GM21528 (cell line): Measurements from ENCODE around the gene ZNF17.
"Not testable (repeated sequence)": the region's sequence is repeated elsewhere in the genome, so short reads cannot be mapped to it uniquely, and the experiment has no call there.

ENCODE experiments used
- ATAC-seq: cut with Tn5 transposase; IDR thresholded peaks from one replicate; pipeline ENCODE4 v1.9.1; 2021; ENCODE audit warnings: mild to moderate bottlenecking, moderate library complexity; ENCODE audit not compliant: unreplicated experiment, low FRiP score

Gene ZNF17

DNA sequence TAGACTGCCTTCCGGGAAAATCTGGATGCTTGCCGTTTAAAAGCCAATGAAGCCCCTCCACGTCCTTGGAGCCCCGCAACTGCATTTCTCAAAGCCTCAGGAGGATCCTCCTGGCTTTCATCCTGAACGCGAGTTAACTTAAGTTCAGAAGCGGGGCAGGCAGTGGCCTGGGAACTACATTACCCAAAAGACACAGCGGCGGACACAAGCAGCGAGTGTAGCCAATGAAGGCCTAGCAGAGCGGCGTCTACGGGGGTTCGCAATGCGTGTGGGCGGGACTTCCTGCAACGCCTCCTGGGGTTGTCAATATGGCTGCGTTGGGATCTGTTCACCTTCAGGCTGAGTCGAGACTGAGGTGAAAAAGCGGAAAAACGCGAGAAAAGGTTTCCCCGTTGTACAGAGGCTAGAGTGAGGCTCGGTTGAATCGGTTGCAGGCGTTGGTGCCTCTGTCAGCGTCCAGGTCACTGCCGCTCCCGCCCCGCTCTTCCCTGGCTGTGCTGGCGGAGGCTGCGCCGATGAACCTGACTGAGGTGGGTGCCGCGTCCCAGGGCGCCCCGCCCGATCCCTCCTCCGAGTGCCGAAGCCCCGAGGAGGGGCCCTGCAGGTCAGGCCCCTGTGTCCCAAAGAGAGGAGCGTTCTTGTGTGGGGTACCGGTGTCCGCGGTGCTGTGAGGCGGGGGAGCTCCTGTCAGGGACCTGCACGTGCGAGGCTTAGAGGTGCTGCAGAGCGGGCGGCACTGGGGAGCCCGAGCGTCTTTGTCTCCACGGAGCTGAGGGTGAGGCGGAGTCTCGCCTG lies at the start of gene ZNF17:
Gene ZNF17, plus strand, starts transcription at position 285 of the 795 bp plus-strand sequence. CDS start 2,455 bp downstream, outside the sequence.
- peak; percentile 96 for ATAC-seq

DNA sequence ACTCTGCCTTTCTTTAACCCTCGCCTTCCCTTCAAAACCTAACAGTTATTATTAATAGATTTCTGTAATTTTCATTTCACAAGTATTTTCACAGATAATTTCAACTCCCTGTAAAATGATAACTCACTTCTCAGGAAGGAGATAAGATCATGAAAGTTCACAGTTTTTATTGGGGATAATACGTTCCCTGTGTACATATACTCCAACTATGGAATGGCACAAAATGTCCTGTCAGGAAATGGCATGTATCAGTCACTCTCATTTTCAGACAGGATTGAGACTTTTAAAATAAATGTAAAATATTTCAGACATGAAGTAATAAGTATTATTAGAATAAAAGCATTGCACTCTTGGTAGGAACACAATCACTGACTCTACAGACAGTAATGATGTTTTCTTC lies 48.5 kb upstream of the ZNF17 start:
- ATAC-seq = no peak

DNA sequence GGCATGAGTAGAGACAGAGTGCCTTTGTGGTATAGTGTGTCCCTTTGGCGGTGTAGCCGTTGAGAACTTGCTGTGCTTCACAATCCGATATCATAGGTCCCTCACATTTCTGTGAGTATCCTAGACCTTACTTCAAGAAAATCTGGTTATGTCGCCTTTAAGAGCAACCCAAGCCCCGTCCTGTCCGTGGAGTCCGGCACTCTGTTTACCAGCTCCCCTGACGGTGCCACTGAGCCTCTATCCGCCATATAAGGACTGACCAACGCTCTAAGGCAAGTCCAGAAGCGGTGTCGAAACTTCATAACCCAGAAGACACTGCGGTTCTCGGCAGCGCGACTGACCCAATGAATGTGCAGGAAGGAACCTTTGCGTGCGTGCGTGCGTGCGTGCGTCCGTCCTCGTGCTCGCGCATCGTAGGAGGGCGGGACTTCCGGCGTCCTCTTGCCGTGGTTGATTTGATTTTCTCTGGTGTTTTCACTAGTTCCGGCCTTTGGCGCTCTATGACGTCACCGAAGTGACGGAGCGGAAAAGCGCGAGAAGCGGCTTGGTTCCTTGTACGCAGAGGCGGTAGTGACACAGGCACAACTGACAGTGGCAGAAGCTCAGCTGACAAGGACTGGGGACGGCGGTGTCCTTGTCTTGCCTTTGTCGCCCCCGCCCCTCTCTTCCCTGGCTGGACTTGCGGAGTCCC lies 47.8 kb upstream of the ZNF17 start, which contains the start of the genes TRAPPC2B and ZNF547:
Gene TRAPPC2B, plus strand, starts transcription at position 555 of the 691 bp plus-strand sequence. CDS start 1,283 bp downstream, outside the sequence.
Gene ZNF547, plus strand, starts transcription at position 555 of the 691 bp plus-strand sequence. CDS start 5,005 bp downstream, outside the sequence.
- peak; percentile 93 for ATAC-seq

DNA sequence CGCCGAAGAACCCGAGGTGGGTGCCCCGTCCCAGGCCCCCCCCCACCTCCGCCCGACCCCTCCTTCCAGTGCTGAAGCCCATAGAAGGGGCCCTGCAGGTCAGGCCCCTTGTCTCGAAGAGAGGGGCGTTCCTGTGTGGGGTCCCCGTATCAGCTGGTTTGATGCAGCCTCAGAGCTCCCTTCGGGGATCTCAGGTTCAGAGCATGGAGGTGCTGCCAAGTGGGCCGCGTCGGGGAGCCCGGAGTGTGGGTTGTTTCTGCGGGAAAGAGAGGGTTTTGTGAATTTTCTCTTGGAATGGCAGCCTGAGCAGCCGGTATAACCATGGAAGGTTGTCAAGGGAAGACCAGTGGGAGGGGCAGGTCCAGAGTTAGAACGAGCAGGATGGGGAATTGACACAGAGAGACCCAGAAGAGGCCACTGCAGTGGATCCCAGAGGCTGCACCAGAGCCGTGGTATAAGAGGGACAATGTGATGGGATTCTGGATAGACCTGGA lies 47.2 kb upstream of the ZNF17 start:
- no peak for ATAC-seq

DNA sequence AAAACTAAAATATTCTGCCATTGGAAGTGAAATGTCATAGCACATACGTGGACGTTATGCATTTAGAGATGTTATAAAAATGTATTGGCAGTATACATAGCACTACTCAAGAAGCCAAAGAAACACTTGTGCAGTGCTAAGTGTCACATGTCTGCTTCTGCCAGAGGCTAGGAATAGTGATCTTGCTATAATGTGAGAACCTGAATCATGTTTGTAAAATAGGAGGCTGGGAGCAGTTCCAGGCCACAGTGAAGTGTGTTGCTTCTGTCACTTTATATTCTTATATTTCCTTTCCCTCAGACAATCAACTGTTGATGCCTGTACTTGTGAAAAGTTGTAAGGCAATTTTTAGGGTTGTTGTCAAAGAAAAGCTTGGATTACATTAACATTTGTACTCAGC lies 44.2 kb upstream of the ZNF17 start:
- ATAC-seq = no peak

DNA sequence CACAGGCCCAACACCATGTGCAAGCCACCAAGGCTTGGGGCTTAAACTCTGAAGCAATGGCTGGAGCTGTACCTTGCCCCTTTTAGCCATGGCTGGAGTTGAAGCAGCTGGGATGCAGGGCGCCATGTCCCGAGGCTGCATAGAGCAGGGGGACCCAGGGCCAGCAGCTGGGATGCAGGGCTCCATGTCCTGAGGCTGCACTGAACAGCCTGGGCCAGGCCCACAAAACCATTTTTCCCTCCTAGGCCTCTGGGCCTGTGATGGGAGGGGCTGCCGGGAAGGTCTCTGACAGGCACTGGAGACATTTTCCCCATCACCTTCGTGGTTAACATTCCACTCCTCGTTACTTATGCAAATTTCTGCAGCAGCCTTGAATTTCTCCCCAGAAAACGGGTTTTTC lies 36.8 kb upstream of the ZNF17 start:
- ATAC-seq = no peak

DNA sequence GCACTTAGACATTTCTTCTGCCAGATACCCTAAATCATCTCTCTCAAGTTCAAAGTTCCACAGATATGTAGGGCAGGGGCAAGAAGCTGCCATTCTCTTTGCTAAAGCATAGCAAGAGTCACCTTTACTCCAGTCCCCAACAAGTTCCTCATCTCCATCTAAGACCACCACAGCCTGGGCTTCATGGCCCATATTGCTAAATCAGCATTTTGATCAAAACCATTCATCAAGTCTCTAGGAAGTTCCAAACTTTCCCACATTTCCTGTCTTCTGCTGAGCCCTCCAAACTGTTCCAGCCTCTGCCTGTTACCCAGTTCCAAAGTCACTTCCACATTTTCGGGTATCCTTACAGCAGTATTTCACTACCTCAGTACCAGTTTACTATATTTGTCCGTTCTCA lies 36.3 kb upstream of the ZNF17 start:
- ATAC-seq = not testable (repeated sequence)

DNA sequence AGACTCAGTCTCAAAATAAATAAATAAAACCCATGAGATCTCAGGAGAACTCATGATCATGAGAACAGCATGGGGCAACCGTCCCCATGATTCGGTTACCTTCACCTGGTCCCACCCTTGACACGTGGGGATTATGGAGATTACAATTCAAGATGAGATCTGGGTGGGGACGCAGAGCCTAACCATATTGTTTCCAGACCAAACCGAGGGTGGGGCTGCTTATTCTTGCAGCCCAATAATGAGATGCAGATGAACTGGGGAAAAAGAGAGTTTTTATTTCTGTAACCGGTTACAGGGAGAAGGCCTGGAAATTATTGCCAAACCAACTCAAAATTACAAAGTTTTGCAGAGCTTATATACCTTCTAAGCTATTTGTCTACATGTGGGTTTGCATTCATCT lies 34.8 kb upstream of the ZNF17 start:
- ATAC-seq = no peak

DNA sequence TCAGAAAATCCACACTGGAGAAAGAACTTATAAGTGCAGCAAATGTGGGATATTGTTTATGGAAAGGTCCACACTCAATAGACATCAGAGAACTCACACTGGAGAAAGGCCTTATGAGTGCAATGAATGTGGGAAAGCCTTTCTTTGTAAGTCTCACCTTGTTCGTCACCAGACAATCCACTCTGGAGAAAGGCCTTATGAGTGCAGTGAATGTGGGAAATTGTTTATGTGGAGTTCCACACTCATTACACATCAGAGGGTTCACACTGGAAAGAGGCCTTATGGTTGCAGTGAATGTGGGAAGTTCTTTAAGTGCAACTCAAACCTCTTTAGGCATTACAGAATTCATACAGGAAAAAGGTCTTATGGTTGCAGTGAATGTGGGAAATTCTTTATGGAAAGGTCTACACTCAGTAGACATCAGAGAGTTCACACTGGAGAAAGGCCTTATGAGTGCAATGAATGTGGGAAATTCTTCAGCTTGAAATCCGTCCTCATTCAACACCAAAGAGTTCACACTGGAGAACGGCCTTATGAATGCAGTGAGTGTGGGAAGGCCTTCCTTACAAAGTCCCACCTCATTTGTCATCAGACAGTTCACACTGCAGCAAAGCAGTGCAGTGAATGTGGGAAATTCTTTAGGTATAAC lies 33.3 kb upstream of the ZNF17 start:
- no peak for ATAC-seq

DNA sequence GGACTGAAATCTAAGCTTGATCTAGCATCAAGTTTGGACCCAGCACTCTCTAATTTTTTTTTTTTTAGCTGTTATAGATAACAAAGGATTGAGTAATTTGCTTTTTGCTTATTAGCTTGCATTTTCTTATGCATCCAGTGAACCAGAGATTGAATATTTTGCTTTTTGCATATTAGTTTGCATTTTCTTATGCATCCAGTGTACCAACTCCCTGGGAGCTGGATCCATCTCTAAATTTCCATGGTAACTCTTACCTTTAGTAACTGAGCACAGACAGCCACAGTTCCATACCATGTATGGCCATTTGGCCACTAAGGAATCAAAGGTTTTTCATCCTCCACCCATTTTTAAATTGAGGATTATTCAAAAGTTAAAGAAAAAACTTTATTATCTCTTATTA lies 30.0 kb upstream of the ZNF17 start:
- no peak for ATAC-seq

DNA sequence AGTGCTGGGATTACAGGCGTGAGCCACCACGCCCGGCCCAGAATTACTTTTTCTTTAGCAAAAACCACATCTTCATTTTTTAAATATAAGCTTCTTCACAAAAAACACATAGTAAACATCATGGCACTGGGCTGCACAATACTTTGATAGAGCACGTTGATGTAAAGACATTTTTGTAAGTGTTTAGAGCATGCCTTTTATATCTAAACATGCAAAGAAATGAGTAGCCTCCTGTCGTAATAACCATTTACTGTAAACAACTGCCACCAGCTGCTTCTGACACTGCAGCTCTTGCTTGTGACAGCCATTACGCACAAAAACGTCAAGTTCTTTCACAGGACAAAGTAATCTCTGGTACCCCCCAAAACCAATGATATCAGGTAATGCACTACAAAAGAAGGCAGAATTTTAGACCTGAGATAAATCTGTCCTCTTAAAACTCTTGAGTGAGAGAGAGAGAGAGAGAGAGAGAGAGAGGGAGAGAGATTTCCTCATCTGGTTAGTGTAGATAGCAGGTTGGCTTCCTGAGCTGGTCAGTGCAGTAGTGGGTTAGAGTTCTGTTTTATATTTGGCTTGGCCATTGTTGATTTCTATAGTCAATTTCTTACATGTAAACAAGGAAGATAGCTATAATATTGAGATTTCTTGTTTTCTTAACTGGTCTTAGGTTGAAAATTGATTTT lies 28.0 kb upstream of the ZNF17 start:
- no peak for ATAC-seq

DNA sequence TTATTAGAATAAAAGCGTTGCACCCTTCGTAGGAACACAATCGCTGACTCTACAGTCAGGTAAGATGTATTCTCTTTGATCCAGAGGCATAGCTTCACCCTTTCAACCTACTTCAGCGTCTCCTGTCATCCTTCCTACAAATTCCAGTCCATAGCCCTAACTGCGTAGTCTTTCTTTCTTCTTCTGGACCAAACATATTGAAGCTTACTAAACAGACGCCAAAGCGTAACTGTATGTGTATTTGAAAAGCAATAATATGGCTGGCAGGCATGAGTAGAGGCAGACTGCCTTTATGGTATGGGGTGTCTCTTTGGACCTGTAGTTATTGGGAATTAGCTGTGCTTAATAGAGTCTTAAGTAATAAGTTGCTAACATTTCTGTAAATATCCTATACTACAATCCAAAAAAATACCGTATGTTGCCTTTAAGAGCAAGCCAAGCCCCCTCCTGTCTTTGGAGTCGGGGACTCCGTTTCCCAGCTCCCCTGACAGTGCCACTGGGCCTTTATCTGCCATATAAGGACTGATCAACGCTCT lies 21.7 kb upstream of the ZNF17 start:
- peak; percentile 21 for ATAC-seq

DNA sequence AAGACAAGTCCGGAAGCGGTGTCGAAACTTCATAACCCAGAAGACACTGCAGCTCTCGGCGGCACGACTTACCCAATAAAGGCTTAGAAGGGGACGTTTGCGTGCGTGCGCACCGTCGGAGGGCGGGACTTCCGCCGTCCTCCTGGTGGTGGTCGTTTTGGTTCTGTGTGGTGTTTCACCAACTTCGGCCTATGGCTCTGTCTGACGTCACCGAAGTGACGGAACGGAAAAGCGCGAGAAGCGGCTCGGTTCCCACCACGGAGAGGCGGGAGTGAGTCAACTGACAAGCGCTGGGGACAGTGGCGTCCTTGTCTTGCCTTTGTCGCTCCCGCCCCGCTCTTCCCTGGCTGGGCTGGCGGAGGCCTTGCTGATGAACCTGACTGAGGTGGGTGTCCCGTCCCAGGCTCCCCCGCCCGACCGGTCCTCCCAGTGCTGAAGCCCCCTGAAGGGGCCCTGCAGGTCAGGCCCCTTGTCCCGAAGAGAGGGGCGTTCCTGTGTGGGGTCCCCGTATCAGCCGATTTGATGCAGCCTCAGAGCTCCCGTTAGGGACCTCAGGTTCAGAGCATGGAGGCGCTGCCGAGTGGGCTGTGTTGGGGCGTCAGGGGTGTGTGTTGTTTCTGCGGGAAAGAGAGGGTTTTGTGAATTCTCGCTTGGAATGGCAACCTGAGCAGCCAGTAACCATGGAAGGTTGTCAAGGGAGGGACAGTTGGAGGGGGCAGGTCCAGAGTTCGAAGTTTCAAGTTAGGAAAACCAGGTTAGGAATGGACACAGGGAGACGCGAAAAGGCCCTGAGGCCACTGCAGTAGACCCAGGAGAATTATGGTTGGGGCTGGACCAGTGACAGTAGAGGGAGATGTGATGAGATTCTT lies 21.0 kb upstream of the ZNF17 start, which contains the start of gene ZNF548:
Gene ZNF548, plus strand, starts transcription at position 125 of the 869 bp plus-strand sequence. Its CDS starts 246 bp downstream, at position 371.
- peak; percentile 98 for ATAC-seq

DNA sequence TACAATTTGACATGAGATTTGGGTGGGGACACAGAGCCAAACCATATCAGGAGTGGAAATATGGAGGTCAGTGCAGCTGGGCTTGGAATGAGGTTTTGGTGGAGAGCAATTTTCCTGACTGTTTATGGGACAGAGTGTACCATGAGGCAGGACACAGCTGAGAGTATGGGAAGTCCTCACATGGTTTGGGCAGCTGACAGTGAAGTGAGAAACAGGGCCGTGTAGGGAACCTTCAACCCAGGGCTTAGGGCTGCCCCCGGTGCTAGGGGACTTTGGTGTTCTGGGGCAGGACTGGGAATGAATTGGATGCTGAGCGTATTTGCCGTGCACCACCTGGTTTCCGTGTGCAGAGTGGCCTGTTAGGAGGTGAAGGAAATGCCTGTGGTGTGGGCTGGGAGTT lies 15.3 kb upstream of the ZNF17 start:
- ATAC-seq = no peak

DNA sequence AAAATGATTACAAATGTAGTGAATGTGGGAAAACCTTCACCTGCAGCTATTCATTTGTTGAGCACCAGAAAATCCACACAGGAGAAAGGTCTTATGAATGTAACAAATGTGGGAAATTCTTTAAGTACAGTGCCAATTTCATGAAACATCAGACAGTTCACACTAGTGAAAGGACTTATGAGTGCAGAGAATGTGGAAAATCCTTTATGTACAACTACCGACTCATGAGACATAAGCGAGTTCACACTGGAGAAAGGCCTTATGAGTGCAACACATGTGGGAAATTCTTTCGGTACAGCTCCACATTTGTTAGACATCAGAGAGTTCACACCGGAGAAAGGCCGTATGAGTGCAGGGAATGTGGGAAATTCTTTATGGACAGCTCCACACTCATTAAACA lies 12.1 kb upstream of the ZNF17 start:
- ATAC-seq = no peak

DNA sequence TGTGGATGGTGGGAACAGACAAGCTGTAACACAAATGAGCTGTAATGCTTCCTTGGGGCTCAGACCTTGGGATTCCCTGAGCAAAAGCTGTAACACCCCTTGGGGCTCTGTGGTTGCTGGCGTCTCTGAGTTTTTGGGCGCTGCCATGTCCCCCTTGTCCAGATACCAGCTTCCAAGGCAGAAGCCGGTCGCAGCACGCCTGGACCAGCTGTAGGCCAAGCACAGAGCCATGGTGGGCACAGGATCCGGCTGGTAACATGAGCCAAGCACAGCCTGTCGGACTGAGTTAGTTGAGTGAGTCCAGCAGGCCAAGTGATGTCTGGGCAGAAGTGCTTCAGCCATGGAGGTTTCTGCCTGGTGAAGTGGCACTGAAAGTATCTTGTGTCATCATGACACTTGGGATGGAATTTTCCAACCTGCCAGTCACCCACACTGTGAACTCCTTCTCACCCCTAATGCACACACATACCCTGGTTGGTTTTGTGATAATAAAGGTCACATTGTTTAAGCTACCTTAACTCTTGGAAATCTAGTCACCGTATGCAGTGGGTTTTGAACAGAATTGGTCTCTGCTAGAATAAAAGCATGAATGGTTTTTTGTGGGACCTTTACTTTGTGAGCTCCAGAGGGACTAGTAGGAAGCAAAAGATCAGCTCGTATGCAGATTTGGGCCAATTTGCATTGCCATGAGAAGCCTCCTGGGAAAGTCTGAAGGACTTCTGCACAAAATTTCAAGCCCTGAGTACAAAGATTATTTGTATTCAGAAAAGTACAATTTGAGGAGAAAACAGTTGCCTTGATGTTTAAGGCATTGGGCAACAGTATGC lies 7.0 kb upstream of the ZNF17 start:
- ATAC-seq = no peak

DNA sequence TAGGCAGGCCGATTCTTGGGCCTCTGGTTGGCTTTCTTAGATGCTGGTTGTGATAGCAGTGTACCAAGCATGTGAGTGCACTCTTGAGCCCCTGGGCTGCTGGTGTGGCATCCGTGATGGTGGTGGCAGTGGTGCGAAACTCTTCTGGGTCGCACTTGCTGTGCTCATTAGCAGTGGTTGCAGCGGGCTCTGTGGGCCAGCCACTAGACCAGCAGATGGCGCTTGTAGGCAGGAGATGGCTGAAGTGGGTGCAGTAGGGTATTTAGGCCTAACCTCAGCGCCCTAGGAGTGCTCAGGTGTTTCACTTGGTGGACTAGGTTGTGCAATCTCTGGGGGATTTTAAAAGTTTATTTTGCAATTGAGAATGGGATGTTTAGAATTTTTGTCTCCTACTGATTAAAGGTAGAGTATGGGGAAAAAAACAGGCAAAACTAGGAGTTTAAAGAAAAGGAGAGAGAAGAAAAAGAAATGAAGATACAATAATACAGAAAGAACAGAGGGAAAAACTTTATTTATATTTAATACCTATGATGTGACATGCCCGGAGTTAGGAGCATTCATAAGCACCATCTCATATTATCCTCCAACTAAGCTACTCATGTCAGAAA lies 4.3 kb upstream of the ZNF17 start:
- ATAC-seq = no peak

DNA sequence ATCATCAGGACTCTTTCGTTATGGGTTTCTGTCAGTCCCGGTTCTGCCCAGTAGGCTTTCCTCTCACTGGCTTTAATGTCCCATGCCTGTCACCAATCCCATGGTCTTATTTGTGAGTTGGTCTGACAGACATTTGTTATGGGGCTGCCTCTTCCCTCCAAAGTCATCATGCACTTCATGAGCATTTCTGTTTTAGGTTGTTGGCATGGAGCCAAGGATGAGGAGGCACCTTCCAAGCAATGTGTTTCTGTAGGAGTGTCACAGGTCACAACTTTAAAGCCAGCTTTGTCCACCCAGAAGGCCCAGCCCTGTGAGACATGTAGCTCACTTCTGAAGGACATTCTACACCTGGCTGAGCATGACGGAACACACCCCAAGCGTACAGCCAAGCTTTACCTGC lies 8.5 kb downstream of the ZNF17 start:
- ATAC-seq = no peak
